NCI-H1694 treated with DMSO at 0.1 percent for 48 hours (cell line): ENCODE measurements around the gene KATNAL2.
"Not testable (repeated sequence)": the region's sequence is repeated elsewhere in the genome, so short reads cannot be mapped to it uniquely, and the experiment has no call there.

ENCODE experiments used
- DNase-seq: peaks from one replicate; lab custom pipeline; 2025; lab: John Stamatoyannopoulos, UW

KATNAL2 gene

GRCh38 chr18:46939337-46939963, 22.0 kb downstream of the KATNAL2 start:
- DNase-seq, result no peak

GRCh38 chr18:46939998-46940571, 22.7 kb downstream of the KATNAL2 start:
- DNase-seq, result no peak

DNA sequence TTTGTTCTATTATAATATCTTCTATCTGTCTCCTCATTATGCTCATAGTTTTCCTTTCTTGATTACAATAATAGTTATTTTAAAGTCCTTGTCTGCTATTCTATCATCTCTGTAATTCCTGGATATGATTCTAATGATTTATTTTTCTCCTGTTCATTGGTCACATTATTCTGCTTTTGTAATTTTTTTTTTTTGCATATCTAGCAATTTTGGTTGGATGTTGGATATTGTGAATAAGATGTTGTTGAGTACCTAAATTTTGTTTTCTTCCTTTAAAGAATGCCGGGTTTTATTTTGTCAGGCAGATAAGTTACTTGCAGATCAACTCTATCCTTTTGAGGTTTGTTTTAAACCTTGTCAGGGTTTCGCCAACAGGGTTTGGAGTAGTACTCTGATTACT, 25.2 kb downstream of the KATNAL2 start:
- no peak for DNase-seq

DNA sequence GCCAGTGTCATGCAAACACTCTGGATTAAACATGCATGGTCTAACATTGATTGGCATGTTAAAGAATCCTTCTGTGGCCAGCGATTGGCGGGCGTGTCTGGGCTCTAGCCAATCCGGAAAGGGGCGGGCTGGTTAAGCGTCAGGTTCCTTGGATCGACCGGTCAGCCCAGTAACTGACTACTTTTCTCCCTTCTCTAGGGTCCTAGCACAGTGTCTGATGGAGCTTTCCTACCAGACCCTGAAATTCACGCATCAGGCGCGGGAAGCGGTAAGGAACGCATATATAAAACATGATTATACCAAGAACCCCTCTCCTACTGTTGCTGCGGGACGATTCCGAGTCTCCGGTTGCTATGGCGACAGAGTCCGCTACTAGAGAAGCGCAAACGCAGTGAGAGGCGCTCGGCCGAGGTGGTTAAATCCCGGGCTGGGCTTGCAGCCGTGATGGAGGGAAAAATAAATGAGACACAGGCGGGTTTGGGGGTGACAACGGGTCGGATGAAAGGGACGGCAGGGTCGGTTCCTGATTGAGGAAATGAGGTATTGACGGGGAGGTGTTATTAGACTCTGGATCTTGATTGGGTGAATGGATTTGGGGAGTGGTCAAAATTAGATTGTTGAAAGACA, 29.4 kb downstream of the KATNAL2 start:
- DNase-seq, result peak; percentile 5

DNA sequence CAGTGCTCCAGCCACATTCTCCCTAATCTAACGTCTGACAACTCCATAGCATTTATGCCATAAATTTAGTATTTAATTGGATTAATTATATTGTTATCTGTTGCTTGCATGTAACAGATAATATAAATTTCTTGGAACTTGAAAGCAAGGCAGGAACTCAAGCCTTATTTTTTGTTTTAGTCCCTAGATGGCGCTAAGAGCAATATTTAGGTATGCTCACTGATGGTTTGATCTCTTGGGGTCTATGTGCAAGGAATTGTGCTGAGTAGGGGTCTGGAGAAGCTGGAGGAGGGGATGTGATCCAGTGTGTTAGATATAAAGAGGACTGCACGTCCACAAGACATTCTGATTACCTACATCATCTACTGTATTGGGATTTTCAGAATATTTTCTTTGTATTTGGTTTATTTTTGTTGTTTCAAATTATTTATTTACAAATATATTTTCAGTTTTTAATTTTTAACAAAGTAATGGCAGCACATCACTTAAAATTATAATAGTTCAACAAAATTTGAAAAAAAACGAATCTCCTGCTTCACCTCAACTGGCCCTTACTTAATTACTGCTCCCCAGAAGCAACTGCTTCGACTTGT, 32.8 kb downstream of the KATNAL2 start:
- peak; percentile 23 for DNase-seq

DNA sequence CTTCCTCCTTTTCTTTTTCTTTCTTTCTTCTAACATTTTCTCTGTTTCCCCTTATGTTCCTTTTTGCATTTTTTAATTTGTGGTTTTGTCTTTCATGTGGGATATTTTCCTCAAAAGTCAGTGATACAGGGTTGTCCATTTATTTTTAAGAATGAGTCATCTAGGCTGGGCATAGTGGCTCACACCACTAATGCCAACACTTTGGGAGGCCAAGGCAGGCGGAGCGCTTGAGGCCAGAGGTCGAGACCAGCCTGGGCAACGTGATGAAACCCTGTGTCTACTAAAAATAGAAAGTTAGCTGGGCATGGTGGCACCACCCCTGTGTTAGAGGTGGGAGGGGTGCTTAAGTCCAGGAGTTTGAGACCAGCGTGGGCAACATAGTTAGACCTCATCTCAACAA, 35.8 kb downstream of the KATNAL2 start:
- DNase-seq, result no peak

DNA sequence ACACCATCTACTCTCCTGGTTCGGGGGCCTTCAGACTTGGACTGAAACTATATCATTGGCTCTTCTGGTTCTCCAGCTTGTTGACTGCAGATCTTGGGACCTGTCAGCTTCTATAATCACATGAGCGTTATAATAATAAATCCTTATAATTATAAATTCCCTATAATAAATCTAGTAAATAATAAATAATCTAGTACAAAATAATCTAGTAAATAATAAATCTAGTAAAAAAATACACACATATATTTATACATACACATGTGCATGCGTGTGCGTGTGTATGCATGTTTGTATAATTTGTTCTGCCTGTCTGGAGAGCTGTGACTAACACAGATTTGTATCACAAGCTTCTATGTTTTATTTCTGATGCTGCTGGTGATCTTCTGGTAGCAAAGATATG, 40.8 kb downstream of the KATNAL2 start:
- no peak for DNase-seq

DNA sequence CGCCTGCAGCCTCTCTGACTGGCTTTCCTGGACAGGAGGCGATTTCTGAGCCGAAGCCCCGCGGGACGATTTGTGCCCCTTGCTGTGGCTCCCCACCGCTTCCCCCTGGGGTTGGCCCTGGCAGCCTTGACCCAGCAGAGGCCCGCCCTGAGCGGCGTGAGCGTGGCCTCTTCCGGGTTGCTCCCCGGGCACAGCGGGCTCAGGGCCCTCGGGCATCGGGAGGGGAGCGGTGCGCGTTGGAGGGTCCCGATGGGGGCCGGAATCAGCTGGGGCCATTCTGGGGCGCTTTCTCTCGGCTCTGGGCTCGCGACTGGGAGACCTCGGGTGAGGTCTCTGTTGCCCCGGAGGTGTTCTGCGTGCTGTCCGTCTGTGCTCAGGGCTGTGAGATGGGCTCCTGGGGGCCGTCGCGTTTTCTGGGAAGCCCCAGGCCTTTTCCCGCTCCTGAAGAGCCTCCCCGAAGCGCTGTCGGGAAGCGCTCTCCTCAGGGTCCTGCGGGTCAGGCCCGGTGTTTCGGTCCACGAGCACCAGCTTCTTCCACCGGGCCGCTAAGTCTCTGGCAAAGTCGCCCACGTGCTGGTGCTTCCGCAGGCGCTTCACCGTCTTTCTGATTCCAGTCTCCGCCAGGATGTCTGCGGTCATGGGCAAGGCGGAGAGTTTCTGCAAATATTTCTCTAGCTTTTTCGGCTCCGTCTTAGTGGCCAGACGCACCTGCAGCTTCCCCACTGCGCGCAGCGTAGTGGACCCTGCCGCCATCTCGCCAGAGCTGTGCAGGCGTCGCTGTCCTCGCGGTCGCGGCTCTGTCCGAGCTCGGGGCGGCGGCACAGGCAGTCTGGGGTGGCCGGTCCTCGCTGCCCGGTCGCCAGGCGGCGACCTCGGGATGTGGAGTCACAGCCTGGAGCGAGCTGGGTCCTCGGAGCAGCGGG, 46.5 kb downstream of the KATNAL2 start:
- DNase-seq, result not testable (repeated sequence)

GRCh38 chr18:46964579-46965293, 47.3 kb downstream of the KATNAL2 start:
- DNase-seq, result not testable (repeated sequence)

DNA sequence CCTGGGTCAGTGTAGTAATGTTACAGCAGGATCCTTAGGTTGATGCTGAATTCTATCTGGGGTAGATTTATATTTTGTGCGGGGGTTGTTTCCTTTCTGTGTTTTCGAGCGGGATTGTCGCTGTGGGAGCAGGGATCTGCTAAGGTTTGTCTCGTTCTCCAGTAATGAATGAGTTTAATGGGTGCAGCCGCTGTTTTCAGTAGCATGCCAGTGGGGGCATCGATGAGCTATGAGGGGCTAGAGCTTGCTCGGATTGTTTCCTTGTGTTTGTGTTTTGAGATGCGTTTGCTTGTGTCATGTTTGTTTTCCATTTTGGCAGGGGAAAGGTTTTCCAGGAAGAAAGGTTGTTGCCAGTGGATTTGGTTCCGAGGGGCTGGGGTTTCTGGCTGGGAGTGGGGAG, 48.9 kb downstream of the KATNAL2 start:
- not testable (repeated sequence) for DNase-seq

DNA sequence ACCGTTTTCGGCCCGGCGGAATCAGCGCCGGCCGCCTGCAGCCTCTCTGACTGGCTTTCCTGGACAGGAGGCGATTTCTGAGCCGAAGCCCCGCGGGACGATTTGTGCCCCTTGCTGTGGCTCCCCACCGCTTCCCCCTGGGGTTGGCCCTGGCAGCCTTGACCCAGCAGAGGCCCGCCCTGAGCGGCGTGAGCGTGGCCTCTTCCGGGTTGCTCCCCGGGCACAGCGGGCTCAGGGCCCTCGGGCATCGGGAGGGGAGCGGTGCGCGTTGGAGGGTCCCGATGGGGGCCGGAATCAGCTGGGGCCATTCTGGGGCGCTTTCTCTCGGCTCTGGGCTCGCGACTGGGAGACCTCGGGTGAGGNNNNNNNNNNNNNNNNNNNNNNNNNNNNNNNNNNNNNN, 52.1 kb downstream of the KATNAL2 start:
- DNase-seq, result not testable (repeated sequence)

GRCh38 chr18:47019870-47020269, 102.5 kb downstream of the KATNAL2 start:
- not testable (repeated sequence) for DNase-seq

DNA sequence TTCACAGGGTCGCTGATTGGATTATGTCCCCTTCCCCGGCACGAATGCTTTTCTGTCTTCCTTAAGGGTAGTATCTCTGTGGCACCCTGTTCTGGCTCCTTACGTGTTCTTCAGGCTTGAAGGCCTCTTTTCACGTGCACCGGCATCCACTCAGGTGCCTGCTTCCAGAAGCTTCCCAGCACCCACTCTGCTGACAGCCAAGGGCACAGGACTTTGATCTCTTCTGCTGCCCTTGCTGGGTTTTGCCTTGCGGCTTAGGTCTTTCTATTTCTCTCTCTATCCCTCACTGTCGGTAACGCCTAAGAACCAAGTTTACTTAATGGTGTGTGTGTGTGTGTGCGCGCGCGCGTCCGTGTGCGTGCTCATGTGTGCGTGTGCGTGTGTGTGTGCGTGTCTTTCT, 103.4 kb downstream of the KATNAL2 start:
- DNase-seq, result not testable (repeated sequence)

- DNase-seq, result not testable (repeated sequence)
These were observed 105.4 kb downstream of the KATNAL2 start for GRCh38 chr18:47022821-47023220.

GRCh38 chr18:47023769-47024465, 106.5 kb downstream of the KATNAL2 start:
- not testable (repeated sequence) for DNase-seq

DNA sequence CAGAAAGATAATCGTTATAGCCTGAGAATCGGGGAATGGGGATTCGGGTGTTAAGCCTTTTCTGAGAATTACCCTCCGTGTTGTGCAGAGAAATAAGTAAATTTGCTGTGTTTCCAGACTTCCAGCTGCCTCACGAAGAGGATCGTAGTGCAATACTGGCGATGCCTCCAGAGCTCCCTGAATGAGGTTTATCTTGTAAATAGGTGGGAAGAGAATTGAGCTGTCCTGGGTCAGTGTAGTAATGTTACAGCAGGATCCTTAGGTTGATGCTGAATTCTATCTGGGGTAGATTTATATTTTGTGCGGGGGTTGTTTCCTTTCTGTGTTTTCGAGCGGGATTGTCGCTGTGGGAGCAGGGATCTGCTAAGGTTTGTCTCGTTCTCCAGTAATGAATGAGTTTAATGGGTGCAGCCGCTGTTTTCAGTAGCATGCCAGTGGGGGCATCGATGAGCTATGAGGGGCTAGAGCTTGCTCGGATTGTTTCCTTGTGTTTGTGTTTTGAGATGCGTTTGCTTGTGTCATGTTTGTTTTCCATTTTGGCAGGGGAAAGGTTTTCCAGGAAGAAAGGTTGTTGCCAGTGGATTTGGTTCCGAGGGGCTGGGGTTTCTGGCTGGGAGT, 108.3 kb downstream of the KATNAL2 start:
- DNase-seq, result not testable (repeated sequence)

DNA sequence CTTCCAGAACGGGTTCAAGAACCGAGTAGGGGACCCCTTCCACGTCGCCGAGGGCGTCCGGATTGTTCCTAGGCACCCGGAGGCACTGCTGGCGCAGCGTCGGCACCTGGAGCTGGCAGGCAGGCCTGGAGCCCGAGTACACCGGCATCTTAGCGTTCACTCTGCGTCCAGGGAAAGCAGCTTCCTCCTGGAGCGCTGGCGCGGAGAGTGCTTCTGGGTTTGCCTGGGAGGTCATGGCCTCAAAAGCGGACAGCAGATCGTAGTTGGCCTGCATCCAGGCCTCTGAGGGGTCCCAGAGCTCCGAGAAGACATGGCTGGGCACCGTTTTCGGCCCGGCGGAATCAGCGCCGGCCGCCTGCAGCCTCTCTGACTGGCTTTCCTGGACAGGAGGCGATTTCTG, 111.3 kb downstream of the KATNAL2 start:
- not testable (repeated sequence) for DNase-seq

- not testable (repeated sequence) for DNase-seq
These were observed 112.4 kb downstream of the KATNAL2 start for GRCh38 chr18:47029684-47030353.

GRCh38 chr18:47030887-47031286, 113.5 kb downstream of the KATNAL2 start:
- DNase-seq, result not testable (repeated sequence)

- DNase-seq, result no peak
These were observed 115.5 kb downstream of the KATNAL2 start for GRCh38 chr18:47032945-47033344.
